Trophoblast cell (in vitro differentiated cells and primary cell): Measurements from ENCODE around the gene KCNMA1.

ENCODE experiments used
- DNase-seq, 2 donors: peaks; one replicate each; pipeline ENCODE4 v3.0.0-alpha.2; 2016
- H2AFZ ChIP-seq: 2 replicates; pipeline ENCODE4 v1.6.1; 2013; ENCODE audit warnings: low read length, moderate library complexity, mild to moderate bottlenecking; ENCODE audit not compliant: insufficient read depth, poor library complexity
- H2AK5ac ChIP-seq: 2 replicates; pipeline ENCODE4 v1.6.1; 2013; ENCODE audit warnings: mild to moderate bottlenecking, low read length
- H2BK120ac ChIP-seq: 2 replicates; pipeline ENCODE4 v1.6.1; 2013; ENCODE audit warnings: low read length, mild to moderate bottlenecking, moderate library complexity; ENCODE audit not compliant: insufficient read depth, poor library complexity
- H2BK12ac ChIP-seq: 2 replicates; pipeline ENCODE4 v1.6.1; 2013; ENCODE audit warnings: mild to moderate bottlenecking, low read length, moderate library complexity
- H2BK5ac ChIP-seq: 2 replicates; pipeline ENCODE4 v1.6.1; 2013; ENCODE audit warnings: low read length, low read depth, moderate library complexity, mild to moderate bottlenecking; ENCODE audit not compliant: poor library complexity
- H3K14ac ChIP-seq: 2 replicates; pipeline ENCODE4 v1.6.1; 2013; ENCODE audit warnings: mild to moderate bottlenecking, low read length
- H3K18ac ChIP-seq: 2 replicates; pipeline ENCODE4 v1.6.1; 2013; ENCODE audit warnings: mild to moderate bottlenecking, low read length
- H3K23ac ChIP-seq: 2 replicates; pipeline ENCODE4 v1.6.1; 2013; ENCODE audit warnings: low read length
- H3K27ac ChIP-seq: 2 replicates; pipeline ENCODE4 v1.5.1; 2013; ENCODE audit warnings: low read depth, mild to moderate bottlenecking, inconsistent platforms, low read length, moderate library complexity
- H3K27me3 ChIP-seq: 2 replicates; pipeline ENCODE4 v1.6.1; 2013; ENCODE audit warnings: inconsistent platforms, mild to moderate bottlenecking, low read length, moderate library complexity; ENCODE audit not compliant: insufficient read depth
- H3K36me3 ChIP-seq, 2 experiments: 1 replicate in 1 of 2; 2 replicates in 1 of 2; pipeline ENCODE4 v1.6.1; 2013; ENCODE audit warnings: low read length in 2 of 2, mild to moderate bottlenecking in 2 of 2, moderate library complexity in 1 of 2; ENCODE audit not compliant: insufficient read depth in 2 of 2, control insufficient read depth in 1 of 2
- H3K4ac ChIP-seq: 2 replicates; pipeline ENCODE4 v1.6.1; 2013; ENCODE audit warnings: low read depth, mild to moderate bottlenecking, low read length, moderate library complexity
- H3K4me1 ChIP-seq, 2 experiments: 1 replicate in 1 of 2; 2 replicates in 1 of 2; pipeline ENCODE4 v1.6.1; 2013; ENCODE audit warnings: low read length in 2 of 2, mild to moderate bottlenecking in 2 of 2, moderate library complexity in 1 of 2; ENCODE audit not compliant: insufficient read depth in 2 of 2, control insufficient read depth in 1 of 2
- H3K4me2 ChIP-seq: 2 replicates; pipeline ENCODE4 v1.6.1; 2013; ENCODE audit warnings: inconsistent platforms, mild to moderate bottlenecking, low read length, moderate library complexity
- H3K4me3 ChIP-seq: 2 replicates; pipeline ENCODE4 v1.5.1; 2013; ENCODE audit warnings: mild to moderate bottlenecking, low read depth, low read length, inconsistent platforms
- H3K79me1 ChIP-seq: one replicate; pipeline ENCODE4 v1.6.1; 2013; ENCODE audit warnings: low read length
- H3K79me2 ChIP-seq: 2 replicates; pipeline ENCODE4 v1.6.1; 2013; ENCODE audit warnings: low read length, mild to moderate bottlenecking; ENCODE audit not compliant: control insufficient read depth, insufficient read depth, poor library complexity
- H3K9ac ChIP-seq: 2 replicates; pipeline ENCODE4 v1.6.1; 2013; ENCODE audit warnings: mild to moderate bottlenecking, low read length
- H3K9me3 ChIP-seq: 2 replicates; pipeline ENCODE4 v1.6.1; 2013; ENCODE audit warnings: low read depth, mild to moderate bottlenecking, control low read depth, inconsistent platforms, low read length; ENCODE audit not compliant: insufficient read depth
- H4K12ac ChIP-seq: 2 replicates; pipeline ENCODE4 v1.6.1; 2013; ENCODE audit warnings: low read depth, mild to moderate bottlenecking, low read length, moderate library complexity
- H4K8ac ChIP-seq: 2 replicates; pipeline ENCODE4 v1.6.1; 2013; ENCODE audit warnings: low read depth, mild to moderate bottlenecking, low read length, moderate library complexity
- H4K91ac ChIP-seq: one replicate; pipeline ENCODE4 v1.6.1; 2013; ENCODE audit warnings: low read depth, mild to moderate bottlenecking, low read length, moderate library complexity
- WGBS: extraction: QIAGEN DNeasy Blood & Tissue Kit; methylation state at CpG from one replicate; pipeline ENCODE4 v1.1.7; 2013; ENCODE audit warnings: missing lambda C conversion rate; ENCODE audit not compliant: insufficient read length, insufficient coverage; ENCODE audit errors: extremely low coverage; 5-methylcytosine and 5-hydroxymethylcytosine counted together

The KCNMA1 gene

DNA sequence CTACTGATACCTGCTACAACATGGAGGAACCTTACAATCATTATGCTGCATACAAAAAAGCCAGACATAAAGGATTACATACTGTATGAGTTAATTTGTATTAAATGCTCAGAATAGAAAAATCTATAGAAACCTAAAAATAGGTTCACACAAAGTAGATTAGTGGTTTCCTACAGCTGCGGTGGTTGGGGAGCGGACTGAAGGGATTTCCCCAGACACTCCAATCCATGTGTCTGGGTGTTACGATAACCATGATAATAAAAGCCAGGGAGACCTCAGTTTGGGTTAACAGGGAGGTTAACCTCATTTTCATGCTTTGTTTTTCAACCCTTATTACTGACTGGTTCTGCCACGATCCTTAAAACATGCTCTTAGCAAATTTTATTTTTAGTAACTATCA lies 355.9 kb downstream of the KCNMA1 start:
- Histone ChIP-seq H4K91ac (peak overlapping the region; percentile 50), H2AFZ (no peak overlapping the region), H3K36me3 (peaks cover 0 to 4% of the 10 kb centered on the region in 2 experiments), H2BK5ac (peak overlapping the region; percentile 65), H2BK120ac (peak overlapping the region; percentile 52), H3K18ac (peak overlapping the region; percentile 5), H3K79me2 (peaks cover 2% of the 10 kb centered on the region), H3K4ac (no peak overlapping the region), H3K4me2 (no peak overlapping the region), H3K4me3 (no peak overlapping the region), H3K9ac (no peak overlapping the region), H4K8ac (no peak overlapping the region), H3K9me3 (peaks cover 2% of the 10 kb centered on the region), H3K27ac (no peak overlapping the region), H3K14ac (peak overlapping the region; percentile 60), H2BK12ac (no peak overlapping the region), H3K27me3 (no peaks in the 10 kb centered on the region), H4K12ac (no peak overlapping the region), H3K79me1 (peaks cover 38% of the 10 kb centered on the region), H3K4me1 (peaks cover 15 to 27% of the 10 kb centered on the region in 2 experiments), H2AK5ac (no peak overlapping the region), H3K23ac (no peak overlapping the region)
- no peak for DNase-seq
- WGBS, result no CpG with 5 or more reads among the region's 4 CpGs

- DNase-seq, result no peak
- H3K79me1 ChIP-seq, result peaks cover 31% of the 10 kb centered on the region
- peak overlapping the region; percentile 82 for H2BK12ac ChIP-seq
- H3K27ac ChIP-seq, result peak overlapping the region; percentile 79
- peaks cover 0 to 4% of the 10 kb centered on the region in 2 experiments for H3K36me3 ChIP-seq
- peaks cover 2% of the 10 kb centered on the region for H3K9me3 ChIP-seq
- H2BK120ac ChIP-seq, result peak overlapping the region; percentile 82
- no peaks in the 10 kb centered on the region for H3K27me3 ChIP-seq
- peaks cover 14 to 30% of the 10 kb centered on the region in 2 experiments for H3K4me1 ChIP-seq
- no peak overlapping the region for H2AFZ ChIP-seq
- H4K12ac ChIP-seq, result no peak overlapping the region
- H3K4me2 ChIP-seq, result no peak overlapping the region
- H3K23ac ChIP-seq, result no peak overlapping the region
- peak overlapping the region; percentile 66 for H4K8ac ChIP-seq
- H3K18ac ChIP-seq, result peak overlapping the region; percentile 58
- H2BK5ac ChIP-seq, result peak overlapping the region; percentile 67
- no peak overlapping the region for H3K4me3 ChIP-seq
- no CpG with 5 or more reads among the region's 4 CpGs for WGBS
- H3K79me2 ChIP-seq, result peaks cover 2% of the 10 kb centered on the region
- H3K9ac ChIP-seq, result no peak overlapping the region
- peak overlapping the region; percentile 79 for H4K91ac ChIP-seq
- H3K4ac ChIP-seq, result no peak overlapping the region
- no peak overlapping the region for H2AK5ac ChIP-seq
- H3K14ac ChIP-seq, result peak overlapping the region; percentile 48
These were observed 358.4 kb downstream of the KCNMA1 start for GRCh38 chr10:77279207-77279606.

GRCh38 chr10:77274046-77274795 lies 363.4 kb downstream of the KCNMA1 start:
- Histone ChIP-seq H3K4ac (no peak overlapping the region), H3K27me3 (no peaks in the 10 kb centered on the region)
- whole genome bisulfite sequencing, result no CpG with 5 or more reads among the region's 5 CpGs

DNA sequence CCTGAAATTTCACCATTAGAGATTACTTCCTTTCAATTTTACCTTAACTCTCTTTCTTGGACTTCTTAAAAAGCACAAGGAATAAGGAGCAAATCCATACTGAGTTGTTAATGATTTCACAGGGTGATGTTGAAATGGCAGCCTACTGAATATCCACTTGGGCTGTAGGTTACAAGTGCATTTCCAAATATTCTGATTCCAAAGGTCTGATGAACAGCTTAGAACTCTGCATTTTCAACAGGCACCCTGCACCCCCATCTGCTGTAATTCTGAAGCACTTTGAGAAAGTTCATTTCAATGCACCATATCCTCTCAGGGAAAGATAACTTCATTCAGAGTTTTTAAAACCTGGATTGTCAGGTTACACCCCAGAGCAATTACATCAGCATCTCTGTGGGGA lies 368.4 kb downstream of the KCNMA1 start:
- Histone ChIP-seq H3K79me1 (no peaks in the 10 kb centered on the region), H4K12ac (no peak overlapping the region), H2BK120ac (no peak overlapping the region), H3K27me3 (no peaks in the 10 kb centered on the region), H3K18ac (no peak overlapping the region), H2AK5ac (no peak overlapping the region), H2BK12ac (no peak overlapping the region), H3K4ac (no peak overlapping the region), H3K79me2 (no peaks in the 10 kb centered on the region), H3K4me2 (no peak overlapping the region), H3K14ac (no peak overlapping the region), H3K23ac (no peak overlapping the region), H2AFZ (no peak overlapping the region), H3K9me3 (no peaks in the 10 kb centered on the region), H4K91ac (no peak overlapping the region), H2BK5ac (no peak overlapping the region), H3K4me3 (no peak overlapping the region), H3K9ac (no peak overlapping the region), H4K8ac (no peak overlapping the region), H3K36me3 (peaks cover 0 to 4% of the 10 kb centered on the region in 2 experiments), H3K27ac (no peak overlapping the region), H3K4me1 (peaks cover 0 to 3% of the 10 kb centered on the region in 2 experiments)
- DNase-seq, result no peak

More at GRCh38 chr10:77274046-77274795, 363.4 kb downstream of the KCNMA1 start:
- Histone ChIP-seq H3K4me1 (peaks cover 5 to 11% of the 10 kb centered on the region in 2 experiments), H3K79me2 (no peaks in the 10 kb centered on the region), H2AK5ac (no peak overlapping the region), H4K91ac (peak overlapping the region; percentile 60), H3K36me3 (peaks cover 4% of the 10 kb centered on the region in 2 experiments), H4K8ac (no peak overlapping the region), H3K23ac (no peak overlapping the region), H3K9me3 (peaks cover 1% of the 10 kb centered on the region), H3K9ac (no peak overlapping the region), H2BK12ac (no peak overlapping the region), H3K14ac (no peak overlapping the region), H2BK120ac (no peak overlapping the region), H3K4me2 (no peak overlapping the region), H2AFZ (no peak overlapping the region), H3K27ac (no peak overlapping the region), H2BK5ac (no peak overlapping the region), H3K4me3 (no peak overlapping the region), H3K79me1 (peaks cover 5% of the 10 kb centered on the region), H3K18ac (no peak overlapping the region), H4K12ac (no peak overlapping the region)
- DNase-seq, result no peak
